ENCODE measurements around the gene HS6ST2.

- TF ChIP-seq CTCF (conservative IDR thresholded peaks at IDR 0.05) (no peak), ZFX (IDR thresholded peaks at IDR 0.05) (no peak)
Observed at GRCh38 chrX:132875650-132876522, 82.5 kb downstream of the HS6ST2 start.
